Bronchial epithelial cell (primary cell): Measurements from ENCODE around the gene TENT4B. TPM values are rescaled to one million over a fixed set of nuclear protein-coding genes. Genes with fewer than 3 reads are reported as not detected.

Source experiments
- DNase-seq: peaks from one replicate; pipeline ENCODE4 v3.0.0-alpha.2; 2010; ENCODE audit warnings: low read depth
- FAIRE-seq: peaks from 2 replicates; lab custom pipeline; 2011; peaks lifted over from hg19 to GRCh38; lab: Jason Lieb, UNC
- H3K27me3 ChIP-seq: 2 replicates; pipeline ENCODE4 v1.5.1; 2011; ENCODE audit warnings: low read length; ENCODE audit not compliant: control insufficient read depth, insufficient read depth
- H3K36me3 ChIP-seq: 2 replicates; pipeline ENCODE4 v1.5.1; 2011; ENCODE audit warnings: low read length; ENCODE audit not compliant: control insufficient read depth, insufficient read depth
- H3K4me3 ChIP-seq: 2 replicates; pipeline ENCODE4 v1.5.1; 2011; ENCODE audit warnings: mild to moderate bottlenecking, low read depth, low read length, control low read depth
- total RNA-seq: library from RNA; depleted of rRNA; stranded (reverse); fragments of >200 nt; gene quantifications from 2 replicates; pipeline ENCODE4 v1.2.1, GENCODE V29; 2014
- TF ChIP-seq, protein P1 (sequence below): IDR thresholded peaks from 2 replicates; pipeline ENCODE4 v1.5.1; 2011; ENCODE audit warnings: mild to moderate bottlenecking, moderate library complexity, low read length, control low read depth, inconsistent platforms; ENCODE audit not compliant: insufficient read depth, severe bottlenecking

The TENT4B gene
- total RNA-seq, 1 donor from 2014 or later, result 9.2 TPM

DNA sequence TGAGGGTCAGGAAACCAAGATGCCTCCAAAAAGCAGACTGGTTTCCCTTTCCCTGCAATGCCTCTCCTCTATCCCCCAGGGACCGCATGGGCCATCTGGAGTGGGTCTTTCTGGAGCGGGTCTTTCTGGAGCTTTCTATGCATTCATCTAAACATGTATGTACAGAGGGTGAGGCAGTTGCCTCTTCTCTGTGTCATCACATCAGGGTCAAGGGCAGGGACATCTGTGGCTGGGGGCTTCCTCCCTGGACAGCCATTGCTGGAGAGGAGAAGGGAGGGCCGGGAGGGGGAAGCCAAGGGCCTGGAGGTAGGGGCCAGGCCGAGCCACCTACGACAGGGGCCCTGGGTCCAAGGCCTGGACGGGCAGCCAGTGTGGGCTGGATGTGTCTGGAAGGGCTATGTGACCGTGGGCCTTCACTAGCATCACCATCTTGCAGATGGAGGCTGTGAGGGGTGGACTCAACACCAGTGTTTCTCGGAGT is 114.1 kb downstream of the TENT4B start:
- DNase-seq (no peak), FAIRE-seq (no peak)
- Histone ChIP-seq H3K4me3 (no peak overlapping the region), H3K36me3 (peaks cover 1% of the 10 kb centered on the region), H3K27me3 (no peaks in the 10 kb centered on the region)
- TF ChIP-seq, protein P1, sequence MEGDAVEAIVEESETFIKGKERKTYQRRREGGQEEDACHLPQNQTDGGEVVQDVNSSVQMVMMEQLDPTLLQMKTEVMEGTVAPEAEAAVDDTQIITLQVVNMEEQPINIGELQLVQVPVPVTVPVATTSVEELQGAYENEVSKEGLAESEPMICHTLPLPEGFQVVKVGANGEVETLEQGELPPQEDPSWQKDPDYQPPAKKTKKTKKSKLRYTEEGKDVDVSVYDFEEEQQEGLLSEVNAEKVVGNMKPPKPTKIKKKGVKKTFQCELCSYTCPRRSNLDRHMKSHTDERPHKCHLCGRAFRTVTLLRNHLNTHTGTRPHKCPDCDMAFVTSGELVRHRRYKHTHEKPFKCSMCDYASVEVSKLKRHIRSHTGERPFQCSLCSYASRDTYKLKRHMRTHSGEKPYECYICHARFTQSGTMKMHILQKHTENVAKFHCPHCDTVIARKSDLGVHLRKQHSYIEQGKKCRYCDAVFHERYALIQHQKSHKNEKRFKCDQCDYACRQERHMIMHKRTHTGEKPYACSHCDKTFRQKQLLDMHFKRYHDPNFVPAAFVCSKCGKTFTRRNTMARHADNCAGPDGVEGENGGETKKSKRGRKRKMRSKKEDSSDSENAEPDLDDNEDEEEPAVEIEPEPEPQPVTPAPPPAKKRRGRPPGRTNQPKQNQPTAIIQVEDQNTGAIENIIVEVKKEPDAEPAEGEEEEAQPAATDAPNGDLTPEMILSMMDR, result no peak

DNA sequence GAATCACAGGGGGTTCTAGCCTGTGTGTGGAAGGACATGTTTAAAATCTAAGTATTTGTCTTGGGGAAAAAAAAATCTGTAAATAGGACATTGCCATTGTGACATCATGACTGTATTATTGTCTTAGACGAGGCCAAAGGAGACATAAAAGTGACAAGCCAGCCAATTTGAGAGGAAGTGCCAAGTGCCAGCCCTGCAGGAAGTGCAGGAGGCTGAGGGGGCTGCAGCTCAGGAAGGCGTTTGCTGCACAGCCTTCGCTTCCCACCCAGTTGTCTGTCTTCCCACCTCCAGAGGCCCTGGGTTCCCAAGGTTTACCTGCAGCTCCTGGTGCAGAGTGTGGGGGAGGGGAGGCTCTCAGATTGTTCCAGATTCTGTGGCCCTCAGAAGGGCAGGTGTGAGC is 114.5 kb downstream of the TENT4B start:
- H3K4me3 ChIP-seq, result no peak overlapping the region

DNA sequence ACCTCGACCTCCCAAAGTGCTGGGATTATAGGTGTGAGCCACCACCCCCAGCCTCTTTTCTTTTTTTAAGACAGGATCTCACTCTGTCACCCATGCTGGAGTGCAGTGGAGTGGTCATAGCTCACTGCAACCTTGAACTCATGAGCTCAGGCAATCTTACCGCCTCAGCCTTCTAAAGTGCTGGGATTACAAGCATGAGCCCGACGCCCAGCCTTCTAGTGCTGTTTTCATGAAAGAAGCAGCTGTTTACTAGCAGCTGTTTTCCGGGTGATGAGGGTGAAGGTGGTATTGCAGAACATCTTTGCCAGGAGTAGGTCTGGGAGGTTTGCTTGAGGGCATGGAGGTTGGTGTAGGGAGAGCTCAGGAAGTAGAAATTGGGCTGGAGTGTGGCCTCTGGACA is 115.2 kb downstream of the TENT4B start:
- Histone ChIP-seq H3K4me3 (no peak overlapping the region), H3K36me3 (peaks cover 4% of the 10 kb centered on the region), H3K27me3 (no peaks in the 10 kb centered on the region)
- TF ChIP-seq, protein P1, result no peak
- no peak for FAIRE-seq
- no peak for DNase-seq

More for the DNA sequence above, 114.5 kb downstream of the TENT4B start:
- FAIRE-seq (no peak), DNase-seq (no peak)
- H3K27me3 ChIP-seq, result no peaks in the 10 kb centered on the region
- TF ChIP-seq, protein P1, result no peak
- peaks cover 4% of the 10 kb centered on the region for H3K36me3 ChIP-seq

DNA sequence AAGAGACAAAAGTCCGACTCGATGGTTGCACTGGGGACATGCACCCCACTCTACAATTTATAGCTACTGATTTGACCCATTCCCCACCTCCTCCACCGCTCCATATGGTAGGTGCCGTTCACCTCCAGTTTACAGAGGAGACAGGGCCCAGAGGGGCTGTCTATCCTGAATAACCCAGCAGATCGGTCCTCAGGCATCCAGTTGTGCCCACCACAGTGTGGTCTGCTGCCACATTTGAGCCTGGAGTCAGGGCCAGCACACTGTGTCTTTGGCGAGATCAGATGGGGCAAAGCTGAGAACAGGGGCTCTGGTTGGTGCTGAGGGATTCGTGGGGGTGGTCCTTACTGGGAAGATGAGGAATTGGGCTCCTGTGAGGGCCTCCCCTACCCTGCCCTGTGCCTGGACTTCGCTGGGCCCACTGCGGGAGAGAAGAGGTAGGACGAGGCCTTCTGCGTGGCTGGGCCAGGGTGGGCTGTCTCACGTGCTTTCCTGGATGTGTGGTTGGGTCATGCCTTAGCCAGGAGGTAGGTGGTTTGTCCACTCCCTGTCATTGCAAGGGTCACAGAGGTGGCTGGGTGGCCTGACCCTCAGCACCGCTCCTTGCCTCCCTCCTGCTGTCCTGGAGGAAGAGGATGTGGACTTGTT is 116.1 kb downstream of the TENT4B start:
- peaks cover 4% of the 10 kb centered on the region for H3K36me3 ChIP-seq
- H3K27me3 ChIP-seq, result no peaks in the 10 kb centered on the region
- TF ChIP-seq, protein P1, result no peak
- no peak overlapping the region for H3K4me3 ChIP-seq
- FAIRE-seq, result no peak
- DNase-seq, result no peak

DNA sequence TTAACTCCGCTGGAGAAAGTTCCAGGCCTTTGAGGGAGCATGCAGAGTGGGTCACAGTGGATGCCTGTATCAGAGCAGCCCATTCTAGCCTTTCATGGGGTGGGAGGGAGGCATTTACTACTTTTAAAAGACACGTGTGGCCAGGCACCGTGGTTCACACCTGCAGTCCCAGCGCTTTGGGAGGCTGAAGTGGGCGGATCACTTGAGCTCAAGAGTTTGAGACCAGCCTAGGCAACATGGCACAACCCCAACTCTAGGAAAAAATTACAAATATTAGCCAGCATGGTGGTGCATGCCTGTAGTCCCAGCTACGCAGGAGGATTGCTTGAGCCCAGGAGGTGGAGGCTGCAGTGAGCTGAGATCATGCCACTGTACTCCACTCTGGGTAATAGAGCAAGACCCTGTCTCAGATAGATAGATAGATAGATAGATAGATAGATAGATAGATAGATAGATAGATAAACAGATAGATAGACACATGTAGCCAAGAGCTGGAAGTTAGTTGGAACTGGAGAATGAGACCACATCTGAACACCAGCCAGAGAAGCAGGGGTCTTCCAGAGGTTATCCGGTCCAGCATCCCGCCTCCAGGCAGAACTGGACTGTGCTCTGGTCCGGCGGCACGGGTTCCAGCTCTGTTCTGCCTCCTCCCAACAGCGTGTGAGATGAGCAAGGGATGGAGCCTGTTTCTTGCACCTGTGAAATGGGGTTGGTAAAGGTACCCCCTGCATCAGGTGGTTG is 116.8 kb downstream of the TENT4B start:
- FAIRE-seq (no peak), DNase-seq (no peak)
- peaks cover 4% of the 10 kb centered on the region for H3K36me3 ChIP-seq
- H3K4me3 ChIP-seq, result no peak overlapping the region
- no peaks in the 10 kb centered on the region for H3K27me3 ChIP-seq
- TF ChIP-seq, protein P1, result no peak
